ENCODE results near the gene KCNIP1. TPM values are rescaled to one million over a fixed set of nuclear protein-coding genes. Genes with fewer than 3 reads are reported as not detected.
"Not testable (repeated sequence)": the region's sequence is repeated elsewhere in the genome, so short reads cannot be mapped to it uniquely, and the experiment has no call there.

The KCNIP1 gene
- total RNA-seq, 4 donors from 2014 or later: 0.94 to 1.6 (median 1.1) TPM; not detected in 1

- WGBS, 2 donors (ENCODE audit: low coverage in 1 of 2): 64 to 77% methylated on average over 6 of the region's 6 CpGs
Measured at GRCh38 chr5:170750791-170751190, 247.0 kb downstream of the KCNIP1 start.

DNA sequence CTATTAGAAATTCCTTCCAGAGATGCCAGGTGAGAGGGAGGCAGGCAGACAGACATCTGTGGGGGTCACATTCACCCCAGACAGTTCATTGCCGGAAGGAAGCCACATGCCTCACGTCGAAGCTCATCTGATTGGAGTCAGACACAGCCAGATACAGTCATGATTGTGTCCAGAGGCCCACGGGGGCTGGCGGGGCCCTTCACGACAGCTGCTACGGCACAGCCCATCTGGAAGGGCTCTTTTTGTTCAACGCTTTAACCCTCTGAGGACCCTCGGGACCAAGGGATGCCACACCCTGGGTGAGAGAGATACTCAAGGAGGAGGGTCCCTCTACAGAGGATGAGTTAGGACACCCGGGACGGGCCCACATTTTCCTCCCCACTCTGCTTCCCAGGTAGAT is 247.8 kb downstream of the KCNIP1 start:
- 29% methylated on average over 5 of the region's 11 CpGs; no CpG with 5 or more reads in 1 of the 2 donors for WGBS, 2 donors (ENCODE audit: low coverage in 1 of 2)
- Histone ChIP-seq H3K27me3 (peaks cover 13% of the 10 kb centered on the region), H3K9me3 (no peaks in the 10 kb centered on the region), H3K36me3 (no peaks in the 10 kb centered on the region), H3K4me3 (no peak overlapping the region), H3K27ac (no peak overlapping the region), H3K4me1 (peaks cover 0 to 12% (median 3%) of the 10 kb centered on the region in 3 donors)
- TF ChIP-seq POLR2AphosphoS5 (IDR thresholded peaks at IDR 0.05) (no peak), CTCF (IDR thresholded peaks at IDR 0.05) (no peak), EP300 (IDR thresholded peaks at IDR 0.05) (no peak), POLR2A (IDR thresholded peaks at IDR 0.05) (no peak)
- ATAC-seq: no peak

More at GRCh38 chr5:170750791-170751190, 247.0 kb downstream of the KCNIP1 start:
- TF ChIP-seq POLR2AphosphoS5 (IDR thresholded peaks at IDR 0.05): no peak
- TF ChIP-seq EP300 (IDR thresholded peaks at IDR 0.05): no peak
- TF ChIP-seq POLR2A (IDR thresholded peaks at IDR 0.05): no peak
- no peak for TF ChIP-seq CTCF (IDR thresholded peaks at IDR 0.05)
- ATAC-seq: no peak
- no peak overlapping the region for H3K4me3 ChIP-seq
- H3K27ac ChIP-seq: no peak overlapping the region
- no peaks in the 10 kb centered on the region for H3K36me3 ChIP-seq
- no peaks in the 10 kb centered on the region for H3K9me3 ChIP-seq
- H3K27me3 ChIP-seq: peaks cover 21% of the 10 kb centered on the region
- peaks cover 0 to 15% (median 0%) of the 10 kb centered on the region in 3 donors for H3K4me1 ChIP-seq

DNA sequence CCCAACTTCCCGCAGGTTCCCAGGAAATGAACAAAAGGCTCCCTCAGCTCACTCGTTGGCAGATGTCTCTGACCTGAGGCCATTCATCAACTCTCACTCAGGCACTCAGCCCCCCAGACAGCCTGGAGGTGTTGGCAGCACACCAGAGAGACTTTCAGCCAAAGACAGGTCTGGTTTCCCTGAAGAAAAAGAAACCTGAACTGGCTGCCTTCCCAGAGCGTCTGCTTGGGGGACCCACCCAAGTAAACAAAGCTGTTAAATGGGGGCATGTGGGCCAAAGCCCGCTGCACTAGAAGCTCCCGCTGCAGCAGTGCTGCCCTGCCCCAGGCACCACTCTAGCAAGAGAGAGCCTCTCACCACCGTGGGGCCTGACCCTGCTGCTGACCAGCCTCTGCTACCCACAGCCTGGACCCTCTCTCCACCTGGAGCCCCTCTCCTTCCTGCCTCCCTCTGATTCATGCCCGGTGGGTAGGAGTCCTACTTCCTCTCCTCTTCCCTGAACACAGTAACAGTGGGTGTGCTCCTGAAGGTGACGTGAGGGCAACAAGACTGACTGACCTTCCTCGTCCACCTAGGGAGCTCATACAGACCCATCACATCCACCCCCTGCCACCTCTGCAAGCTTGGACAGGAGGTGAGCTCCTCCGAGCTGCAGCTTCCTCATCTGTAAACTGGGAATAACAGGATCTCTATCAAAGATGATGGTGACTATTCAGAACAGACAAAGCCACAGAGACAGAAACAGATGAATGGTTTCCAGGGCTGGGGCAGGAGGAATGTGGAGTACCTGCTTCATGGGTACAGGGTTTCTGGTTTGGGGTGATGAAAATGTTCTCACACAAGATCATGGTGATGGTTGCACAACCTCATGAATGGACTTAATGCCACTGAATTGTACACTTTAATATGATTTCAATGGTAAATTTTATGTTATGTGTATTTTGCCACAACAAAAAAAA is 248.7 kb downstream of the KCNIP1 start:
- Histone ChIP-seq H3K4me3 (no peak overlapping the region), H3K27me3 (peaks cover 12% of the 10 kb centered on the region), H3K27ac (no peak overlapping the region), H3K4me1 (peaks cover 0 to 21% (median 11%) of the 10 kb centered on the region in 3 donors), H3K9me3 (no peaks in the 10 kb centered on the region), H3K36me3 (no peaks in the 10 kb centered on the region)
- 60% methylated on average over 2 of the region's 10 CpGs; no CpG with 5 or more reads in 1 of the 2 donors for WGBS, 2 donors (ENCODE audit: low coverage in 1 of 2)
- ATAC-seq: no peak
- TF ChIP-seq EP300 (IDR thresholded peaks at IDR 0.05): no peak
- TF ChIP-seq POLR2AphosphoS5 (IDR thresholded peaks at IDR 0.05): no peak
- no peak for TF ChIP-seq POLR2A (IDR thresholded peaks at IDR 0.05)
- TF ChIP-seq CTCF (IDR thresholded peaks at IDR 0.05): no peak

DNA sequence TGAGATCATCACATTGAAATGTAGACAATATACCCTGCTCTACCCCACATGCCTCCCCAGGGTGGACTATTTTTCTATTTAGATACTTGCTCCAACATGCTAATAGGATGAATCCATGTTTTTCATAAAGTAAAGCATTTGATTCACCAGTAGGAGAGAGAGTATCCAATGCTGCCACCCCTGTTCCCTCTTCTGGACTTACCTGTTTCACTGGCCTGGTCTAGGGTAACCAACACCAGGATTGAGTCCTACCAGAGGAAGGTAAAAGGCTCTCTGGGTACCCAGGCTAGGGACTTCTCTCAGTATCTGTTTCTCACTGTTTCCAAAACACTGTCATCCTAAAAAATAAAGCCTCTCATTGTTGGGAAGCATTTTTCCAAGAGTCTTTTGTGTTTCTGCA is 249.5 kb downstream of the KCNIP1 start:
- H3K4me3 ChIP-seq: no peak overlapping the region
- peaks cover 0 to 29% (median 11%) of the 10 kb centered on the region in 3 donors for H3K4me1 ChIP-seq
- TF ChIP-seq POLR2AphosphoS5 (IDR thresholded peaks at IDR 0.05) (no peak), CTCF (IDR thresholded peaks at IDR 0.05) (no peak), EP300 (IDR thresholded peaks at IDR 0.05) (no peak)
- H3K36me3 ChIP-seq: no peaks in the 10 kb centered on the region
- no peak for ATAC-seq
- H3K9me3 ChIP-seq: no peaks in the 10 kb centered on the region
- peaks cover 12% of the 10 kb centered on the region for H3K27me3 ChIP-seq
- no peak overlapping the region for H3K27ac ChIP-seq

- H3K36me3 ChIP-seq, H3K9me3 ChIP-seq, H3K27ac ChIP-seq, ATAC-seq, H3K4me3 ChIP-seq: not testable (repeated sequence)
- peaks cover 0 to 29% (median 11%) of the 10 kb centered on the region in 3 donors for H3K4me1 ChIP-seq
- peaks cover 12% of the 10 kb centered on the region for H3K27me3 ChIP-seq
- 71 to 86% methylated on average over 1 to 2 of the region's 2 CpGs for WGBS, 2 donors (ENCODE audit: low coverage in 1 of 2)
Measured at GRCh38 chr5:170754508-170754907, 250.7 kb downstream of the KCNIP1 start.

All from gastroesophageal sphincter (tissue), 4 donors.